HFF-Myc (cell line): ENCODE results near the gene PTPN23.

Source experiments
- DNase-seq: peaks from one replicate; pipeline ENCODE4 v3.0.0-alpha.2; 2011; ENCODE audit warnings: low read depth; ENCODE audit errors: extremely low read depth
- H3K4me3 ChIP-seq: replicated peaks from 2 replicates; pipeline ENCODE4 v1.5.1; 2011; ENCODE audit warnings: low read depth, mild to moderate bottlenecking, control low read depth, low read length
- TF ChIP-seq, protein P1 (sequence below): IDR thresholded peaks from 2 replicates; pipeline ENCODE4 v1.5.1; 2012; ENCODE audit warnings: mild to moderate bottlenecking, low read depth, low read length, control low read depth; ENCODE audit errors: missing control alignments

The PTPN23 gene

DNA sequence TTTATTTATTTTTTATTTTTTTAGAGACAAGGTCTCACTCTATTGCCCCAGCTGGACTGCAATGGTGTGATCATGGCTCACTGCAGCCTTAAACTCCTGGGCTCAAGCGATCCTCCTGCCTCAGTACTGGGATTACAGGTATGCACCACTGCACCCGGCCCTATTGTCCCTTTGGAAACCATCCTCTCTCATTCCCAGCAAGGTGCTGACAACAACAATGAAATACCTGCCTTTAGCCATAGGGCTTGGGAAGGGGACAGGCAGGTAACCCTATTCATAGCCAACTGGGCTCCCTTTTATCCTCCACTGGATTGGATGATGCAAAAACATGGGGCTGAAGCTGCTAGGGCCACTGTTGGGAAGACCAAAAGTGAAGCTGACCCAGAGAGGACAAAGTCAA, 51.9 kb downstream of the PTPN23 start:
- TF ChIP-seq, protein P1, sequence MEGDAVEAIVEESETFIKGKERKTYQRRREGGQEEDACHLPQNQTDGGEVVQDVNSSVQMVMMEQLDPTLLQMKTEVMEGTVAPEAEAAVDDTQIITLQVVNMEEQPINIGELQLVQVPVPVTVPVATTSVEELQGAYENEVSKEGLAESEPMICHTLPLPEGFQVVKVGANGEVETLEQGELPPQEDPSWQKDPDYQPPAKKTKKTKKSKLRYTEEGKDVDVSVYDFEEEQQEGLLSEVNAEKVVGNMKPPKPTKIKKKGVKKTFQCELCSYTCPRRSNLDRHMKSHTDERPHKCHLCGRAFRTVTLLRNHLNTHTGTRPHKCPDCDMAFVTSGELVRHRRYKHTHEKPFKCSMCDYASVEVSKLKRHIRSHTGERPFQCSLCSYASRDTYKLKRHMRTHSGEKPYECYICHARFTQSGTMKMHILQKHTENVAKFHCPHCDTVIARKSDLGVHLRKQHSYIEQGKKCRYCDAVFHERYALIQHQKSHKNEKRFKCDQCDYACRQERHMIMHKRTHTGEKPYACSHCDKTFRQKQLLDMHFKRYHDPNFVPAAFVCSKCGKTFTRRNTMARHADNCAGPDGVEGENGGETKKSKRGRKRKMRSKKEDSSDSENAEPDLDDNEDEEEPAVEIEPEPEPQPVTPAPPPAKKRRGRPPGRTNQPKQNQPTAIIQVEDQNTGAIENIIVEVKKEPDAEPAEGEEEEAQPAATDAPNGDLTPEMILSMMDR: no peak
- no peak for DNase-seq
- no peak overlapping the region for H3K4me3 ChIP-seq

DNA sequence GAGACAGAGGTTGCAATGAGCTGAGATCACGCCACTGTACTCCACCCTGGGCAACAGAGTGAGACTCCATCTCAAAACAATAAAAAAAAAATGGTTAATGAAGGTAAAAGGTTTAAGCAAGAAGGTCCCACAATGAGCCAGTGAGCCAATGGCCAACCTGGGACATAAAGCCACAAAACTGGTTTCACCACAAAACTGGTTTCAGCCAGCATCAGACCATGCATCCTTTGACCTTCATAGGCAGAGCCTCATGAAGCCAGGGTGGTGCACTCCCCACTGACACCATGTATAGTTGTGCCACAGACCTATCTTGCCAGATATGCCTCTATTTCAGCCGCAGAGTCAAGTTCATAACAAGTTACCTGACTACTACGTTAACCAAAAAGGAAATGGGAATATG, 53.0 kb downstream of the PTPN23 start:
- TF ChIP-seq, protein P1: no peak
- H3K4me3 ChIP-seq: no peak overlapping the region
- no peak for DNase-seq

DNA sequence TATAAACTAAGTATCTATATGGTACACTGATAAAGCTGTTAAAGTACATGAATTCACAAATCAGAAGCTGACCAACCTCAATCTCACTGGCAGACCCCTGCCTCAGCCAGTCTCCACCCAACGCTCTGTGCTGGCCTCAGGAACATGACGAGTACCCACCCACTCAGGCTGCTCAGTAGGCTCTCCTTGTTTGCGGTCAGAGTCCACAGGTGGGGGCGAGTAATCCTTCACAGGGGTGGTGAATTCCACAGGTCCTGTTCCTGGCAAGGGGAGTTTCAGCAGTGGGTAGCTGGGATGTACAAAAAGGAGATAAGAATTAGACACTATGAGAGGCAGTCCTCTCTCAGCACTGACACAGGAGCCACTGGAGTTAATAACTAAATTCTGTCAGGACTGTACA, 54.0 kb downstream of the PTPN23 start:
- DNase-seq: no peak
- H3K4me3 ChIP-seq: no peak overlapping the region
- TF ChIP-seq, protein P1: no peak

DNA sequence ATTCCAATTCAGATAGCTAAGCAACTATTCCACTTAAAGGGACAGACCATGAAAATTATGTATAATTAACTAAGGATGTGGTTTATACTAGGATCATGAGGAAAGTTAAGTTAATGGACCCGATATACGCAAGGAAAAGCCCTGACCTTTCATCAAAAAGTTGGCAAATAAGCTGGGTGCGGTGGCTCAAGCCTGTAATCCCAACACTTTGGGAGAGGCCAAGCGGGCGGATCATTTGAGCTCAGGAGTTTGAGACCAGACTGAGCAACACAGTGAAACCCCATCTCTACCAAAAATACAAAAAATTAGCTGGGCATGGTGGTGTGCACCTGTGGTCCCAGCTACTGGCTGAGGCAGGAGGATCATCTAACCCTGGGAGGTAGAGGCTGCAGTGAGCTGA, 55.4 kb downstream of the PTPN23 start:
- TF ChIP-seq, protein P1: no peak
- no peak for DNase-seq
- no peak overlapping the region for H3K4me3 ChIP-seq

DNA sequence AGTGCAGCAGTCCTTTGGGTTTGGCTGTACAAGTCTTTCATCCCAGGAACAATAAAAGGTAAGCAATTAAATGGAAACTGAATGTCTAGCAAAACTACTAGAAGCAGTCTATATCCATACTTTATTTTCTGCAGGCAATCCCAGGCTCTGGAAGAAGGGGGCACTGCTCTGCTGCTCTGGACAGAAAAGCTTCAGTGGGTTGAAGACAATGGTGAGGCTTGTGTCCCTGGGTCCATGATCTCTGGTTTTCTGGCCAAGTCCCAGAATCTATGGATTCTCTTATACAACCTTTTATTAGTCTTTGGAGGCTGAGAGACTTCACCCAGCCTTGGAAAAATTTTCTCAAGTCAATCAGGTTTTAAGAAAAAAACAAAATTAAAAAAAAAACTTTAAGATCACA, 59.3 kb downstream of the PTPN23 start:
- DNase-seq: no peak
- TF ChIP-seq, protein P1: no peak
- no peak overlapping the region for H3K4me3 ChIP-seq

DNA sequence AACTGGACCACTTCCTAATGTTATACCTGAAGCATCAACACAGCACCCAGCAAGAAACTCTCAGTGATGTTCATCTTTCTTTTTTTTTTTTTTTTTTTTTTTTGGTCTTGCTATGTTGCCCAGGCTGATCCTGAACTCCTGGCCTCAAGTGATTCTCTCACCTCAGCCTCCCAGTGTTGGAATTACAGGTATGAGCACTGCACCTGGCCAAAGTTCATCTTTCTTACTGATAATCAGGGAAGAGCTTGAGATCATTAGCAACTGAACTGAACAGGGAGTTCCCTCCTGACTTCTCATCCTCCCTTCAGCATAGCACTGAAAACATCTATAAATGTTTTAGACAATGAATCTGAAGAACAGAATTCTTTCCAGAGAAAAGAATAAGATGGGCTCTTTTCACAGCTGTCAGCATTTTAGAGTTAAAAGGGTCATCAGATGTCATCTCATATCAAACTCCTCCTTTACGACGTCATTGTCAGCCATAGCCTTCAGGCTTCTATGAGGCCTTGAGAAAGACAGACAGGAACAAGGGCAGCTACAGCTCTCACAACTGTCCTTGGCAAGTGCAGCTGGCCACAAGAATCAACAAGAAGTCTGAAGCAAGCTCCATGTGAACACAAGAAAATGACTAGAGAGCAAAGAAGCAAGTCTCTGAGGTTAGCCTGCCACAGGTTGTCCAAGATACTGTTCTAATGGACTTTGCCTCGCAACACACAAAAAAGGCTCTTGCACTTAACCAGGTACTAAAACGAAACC, 61.2 kb downstream of the PTPN23 start:
- H3K4me3 ChIP-seq: no peak overlapping the region
- DNase-seq: no peak
- TF ChIP-seq, protein P1: no peak

DNA sequence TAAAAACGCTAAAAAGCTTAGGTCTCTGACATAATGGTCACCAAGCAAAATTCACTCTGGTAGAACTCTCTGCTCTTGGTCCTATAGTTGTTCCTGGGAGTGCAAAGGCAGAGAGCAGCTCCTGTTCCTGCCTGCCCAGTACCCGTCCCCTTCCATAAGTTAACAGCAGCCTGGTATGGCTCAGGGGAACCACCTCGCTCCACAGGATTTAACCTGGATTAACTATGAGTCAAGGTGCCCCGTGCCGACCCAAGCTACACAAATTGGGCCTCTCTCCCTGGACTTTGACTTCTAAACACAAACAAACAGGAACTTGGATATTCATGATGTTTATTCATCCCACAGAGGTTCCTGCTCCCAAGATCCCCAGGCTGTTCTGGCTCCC, 62.8 kb downstream of the PTPN23 start:
- DNase-seq: no peak
- TF ChIP-seq, protein P1: no peak
- no peak overlapping the region for H3K4me3 ChIP-seq
